HK-2 (cell line): Measurements from ENCODE around the gene TSKU.
"Not testable (repeated sequence)": the region's sequence is repeated elsewhere in the genome, so short reads cannot be mapped to it uniquely, and the experiment has no call there.

Source experiments
- DNase-seq: peaks from one replicate; pipeline ENCODE4 v3.0.0-alpha.2; 2018; ENCODE audit not compliant: unreplicated experiment

The TSKU gene

DNA sequence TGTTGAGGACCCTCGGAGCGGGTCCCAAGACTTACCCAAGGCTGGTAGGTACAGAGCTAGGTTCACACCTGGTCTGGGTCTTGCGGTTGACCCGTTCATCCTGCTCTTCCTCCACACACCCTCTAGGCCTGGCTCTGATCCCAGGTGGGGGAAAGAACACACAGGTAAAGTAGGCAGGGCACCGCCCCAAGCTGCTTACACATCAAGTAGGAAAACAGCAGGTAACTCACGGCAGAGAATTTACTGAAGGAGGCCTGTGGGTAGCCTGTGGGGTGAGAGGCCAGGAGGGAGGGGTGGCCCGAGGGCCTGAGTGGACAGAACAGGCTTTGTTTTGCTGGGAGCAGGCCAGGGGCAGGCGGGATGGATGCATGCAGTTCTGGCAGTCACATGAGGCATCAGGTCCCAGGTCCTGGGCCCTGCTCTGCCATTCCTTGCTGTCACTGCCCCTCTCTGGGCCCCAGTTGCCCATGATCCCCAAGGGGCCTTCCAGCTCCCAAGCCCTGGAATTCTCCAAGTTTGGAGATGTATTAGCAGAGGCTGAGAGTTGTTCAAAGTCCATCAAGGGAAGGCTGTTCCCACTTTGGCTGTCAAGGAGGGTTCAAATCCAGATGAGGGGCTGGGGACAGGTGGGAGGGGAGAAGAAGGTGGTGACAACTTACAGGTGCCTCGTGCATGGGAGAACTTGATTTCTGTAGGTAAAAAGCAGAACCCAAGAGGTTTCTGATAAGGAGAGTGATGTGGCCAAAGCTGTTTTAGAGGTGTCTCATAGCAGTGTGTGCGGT lies 5.7 kb downstream of the TSKU start:
- DNase-seq: no peak

- no peak for DNase-seq
Observed at GRCh38 chr11:76789443-76789719, 6.2 kb downstream of the TSKU start.

DNA sequence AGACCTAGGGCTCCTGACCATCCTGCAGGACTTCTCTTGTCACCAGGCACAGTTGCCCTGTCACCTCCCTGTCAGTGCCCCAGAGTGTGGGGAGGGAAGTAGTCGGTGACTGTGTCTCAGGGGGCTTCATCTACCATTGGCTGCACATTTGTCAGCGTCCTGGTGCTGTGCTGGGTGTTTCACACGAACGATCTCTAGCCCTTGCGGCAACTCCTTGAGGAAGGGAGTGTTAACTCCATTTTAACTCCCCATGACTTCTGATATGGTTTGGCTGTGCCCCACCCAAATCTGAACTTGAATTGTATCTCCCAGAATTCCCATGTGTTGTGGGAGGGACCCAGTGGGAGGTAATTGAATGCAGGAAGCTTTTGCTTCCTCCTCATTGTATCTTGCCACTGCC lies 7.1 kb downstream of the TSKU start:
- DNase-seq: no peak

- not testable (repeated sequence) for DNase-seq
Observed at GRCh38 chr11:76791002-76791770, 8.0 kb downstream of the TSKU start.

DNA sequence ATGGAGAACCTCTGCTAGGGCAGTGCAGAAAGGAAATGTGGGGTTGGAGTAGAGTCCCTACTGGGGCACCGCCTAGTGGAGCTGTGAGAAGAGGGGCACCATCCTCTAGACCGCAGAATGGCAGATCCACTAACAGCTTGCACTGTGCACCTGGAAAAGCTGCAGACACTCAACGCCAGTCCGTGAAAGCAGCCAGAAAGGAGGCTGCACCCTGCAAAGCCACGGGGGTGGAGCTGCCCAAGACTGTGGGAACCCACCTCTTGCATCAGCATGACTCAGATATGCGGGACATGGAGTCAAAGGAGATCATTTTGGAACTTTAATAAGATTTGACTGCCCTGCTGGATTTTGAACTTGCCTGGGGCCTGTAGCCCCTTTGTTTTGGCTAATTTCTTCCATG lies 8.7 kb downstream of the TSKU start:
- no peak for DNase-seq

GRCh38 chr11:76792505-76793264 lies 9.5 kb downstream of the TSKU start:
- DNase-seq: no peak

DNA sequence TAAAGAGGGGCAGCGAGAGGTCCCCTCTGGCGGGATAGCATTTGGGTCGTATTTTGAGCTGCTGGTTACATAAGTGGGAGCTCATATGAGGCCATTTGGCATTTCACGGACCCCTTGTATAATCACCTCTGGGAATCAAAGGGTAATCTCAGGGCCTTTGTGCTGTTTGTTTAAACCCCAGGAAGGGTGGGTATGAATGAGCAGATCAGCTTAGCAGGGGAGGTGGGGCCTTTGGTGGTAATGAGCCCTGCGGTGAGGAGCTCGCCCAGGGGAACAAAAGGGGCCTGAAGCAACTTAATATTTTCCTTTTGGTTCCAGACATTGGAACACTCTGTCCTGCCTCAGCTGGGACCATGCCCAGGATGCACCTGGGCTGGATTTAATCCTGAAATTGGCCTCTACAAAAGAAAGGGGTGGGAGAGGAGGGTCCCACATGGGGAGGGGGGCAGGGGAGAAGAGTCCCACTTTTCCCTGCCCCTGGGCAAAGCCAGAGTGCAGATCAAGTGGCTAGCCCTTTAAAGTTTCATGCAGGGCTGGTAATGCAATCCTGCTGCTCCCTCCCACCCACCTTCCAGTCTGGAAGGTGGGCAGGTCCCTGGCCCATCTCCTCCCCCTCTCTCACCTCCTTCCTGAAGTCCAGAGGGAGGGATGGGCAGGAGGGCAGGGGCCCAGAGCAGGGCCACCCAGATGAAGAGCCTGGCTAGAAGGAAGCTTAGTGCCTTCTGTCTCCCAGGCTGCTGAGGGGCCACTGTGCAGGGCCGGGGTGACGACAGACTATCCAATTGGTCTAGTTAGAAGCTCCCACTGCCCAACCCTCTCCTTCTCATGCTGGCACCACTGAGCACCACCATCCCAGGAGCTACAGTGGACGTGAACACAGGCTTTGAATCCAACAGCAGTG lies 10.5 kb downstream of the TSKU start:
- DNase-seq: no peak

GRCh38 chr11:76794371-76795289 lies 11.5 kb downstream of the TSKU start:
- DNase-seq: no peak

- DNase-seq: no peak
Observed at GRCh38 chr11:76795290-76795935, 12.3 kb downstream of the TSKU start.

DNA sequence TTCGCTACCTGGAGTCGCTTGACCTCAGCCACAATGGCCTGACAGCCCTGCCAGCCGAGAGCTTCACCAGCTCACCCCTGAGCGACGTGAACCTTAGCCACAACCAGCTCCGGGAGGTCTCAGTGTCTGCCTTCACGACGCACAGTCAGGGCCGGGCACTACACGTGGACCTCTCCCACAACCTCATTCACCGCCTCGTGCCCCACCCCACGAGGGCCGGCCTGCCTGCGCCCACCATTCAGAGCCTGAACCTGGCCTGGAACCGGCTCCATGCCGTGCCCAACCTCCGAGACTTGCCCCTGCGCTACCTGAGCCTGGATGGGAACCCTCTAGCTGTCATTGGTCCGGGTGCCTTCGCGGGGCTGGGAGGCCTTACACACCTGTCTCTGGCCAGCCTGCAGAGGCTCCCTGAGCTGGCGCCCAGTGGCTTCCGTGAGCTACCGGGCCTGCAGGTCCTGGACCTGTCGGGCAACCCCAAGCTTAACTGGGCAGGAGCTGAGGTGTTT lies 12.8 kb downstream of the TSKU start:
- no peak for DNase-seq

DNA sequence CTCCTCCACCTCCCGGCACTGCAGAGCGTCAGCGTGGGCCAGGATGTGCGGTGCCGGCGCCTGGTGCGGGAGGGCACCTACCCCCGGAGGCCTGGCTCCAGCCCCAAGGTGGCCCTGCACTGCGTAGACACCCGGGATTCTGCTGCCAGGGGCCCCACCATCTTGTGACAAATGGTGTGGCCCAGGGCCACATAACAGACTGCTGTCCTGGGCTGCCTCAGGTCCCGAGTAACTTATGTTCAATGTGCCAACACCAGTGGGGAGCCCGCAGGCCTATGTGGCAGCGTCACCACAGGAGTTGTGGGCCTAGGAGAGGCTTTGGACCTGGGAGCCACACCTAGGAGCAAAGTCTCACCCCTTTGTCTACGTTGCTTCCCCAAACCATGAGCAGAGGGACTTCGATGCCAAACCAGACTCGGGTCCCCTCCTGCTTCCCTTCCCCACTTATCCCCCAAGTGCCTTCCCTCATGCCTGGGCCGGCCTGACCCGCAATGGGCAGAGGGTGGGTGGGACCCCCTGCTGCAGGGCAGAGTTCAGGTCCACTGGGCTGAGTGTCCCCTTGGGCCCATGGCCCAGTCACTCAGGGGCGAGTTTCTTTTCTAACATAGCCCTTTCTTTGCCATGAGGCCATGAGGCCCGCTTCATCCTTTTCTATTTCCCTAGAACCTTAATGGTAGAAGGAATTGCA lies 13.5 kb downstream of the TSKU start:
- DNase-seq: no peak

DNA sequence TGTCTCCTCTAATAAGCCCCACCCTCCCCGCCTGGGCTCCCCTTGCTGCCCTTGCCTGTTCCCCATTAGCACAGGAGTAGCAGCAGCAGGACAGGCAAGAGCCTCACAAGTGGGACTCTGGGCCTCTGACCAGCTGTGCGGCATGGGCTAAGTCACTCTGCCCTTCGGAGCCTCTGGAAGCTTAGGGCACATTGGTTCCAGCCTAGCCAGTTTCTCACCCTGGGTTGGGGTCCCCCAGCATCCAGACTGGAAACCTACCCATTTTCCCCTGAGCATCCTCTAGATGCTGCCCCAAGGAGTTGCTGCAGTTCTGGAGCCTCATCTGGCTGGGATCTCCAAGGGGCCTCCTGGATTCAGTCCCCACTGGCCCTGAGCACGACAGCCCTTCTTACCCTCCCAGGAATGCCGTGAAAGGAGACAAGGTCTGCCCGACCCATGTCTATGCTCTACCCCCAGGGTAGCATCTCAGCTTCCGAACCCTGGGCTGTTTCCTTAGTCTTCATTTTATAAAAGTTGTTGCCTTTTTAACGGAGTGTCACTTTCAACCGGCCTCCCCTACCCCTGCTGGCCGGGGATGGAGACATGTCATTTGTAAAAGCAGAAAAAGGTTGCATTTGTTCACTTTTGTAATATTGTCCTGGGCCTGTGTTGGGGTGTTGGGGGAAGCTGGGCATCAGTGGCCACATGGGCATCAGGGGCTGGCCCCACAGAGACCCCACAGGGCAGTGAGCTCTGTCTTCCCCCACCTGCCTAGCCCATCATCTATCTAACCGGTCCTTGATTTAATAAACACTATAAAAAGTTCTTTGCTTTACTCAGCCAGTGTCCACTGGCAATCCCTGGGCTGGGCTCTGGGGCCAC lies 14.4 kb downstream of the TSKU start:
- no peak for DNase-seq

- DNase-seq: no peak
Observed at GRCh38 chr11:76798202-76798581, 15.0 kb downstream of the TSKU start.

- no peak for DNase-seq
Observed at GRCh38 chr11:76798671-76799065, 15.5 kb downstream of the TSKU start.

DNA sequence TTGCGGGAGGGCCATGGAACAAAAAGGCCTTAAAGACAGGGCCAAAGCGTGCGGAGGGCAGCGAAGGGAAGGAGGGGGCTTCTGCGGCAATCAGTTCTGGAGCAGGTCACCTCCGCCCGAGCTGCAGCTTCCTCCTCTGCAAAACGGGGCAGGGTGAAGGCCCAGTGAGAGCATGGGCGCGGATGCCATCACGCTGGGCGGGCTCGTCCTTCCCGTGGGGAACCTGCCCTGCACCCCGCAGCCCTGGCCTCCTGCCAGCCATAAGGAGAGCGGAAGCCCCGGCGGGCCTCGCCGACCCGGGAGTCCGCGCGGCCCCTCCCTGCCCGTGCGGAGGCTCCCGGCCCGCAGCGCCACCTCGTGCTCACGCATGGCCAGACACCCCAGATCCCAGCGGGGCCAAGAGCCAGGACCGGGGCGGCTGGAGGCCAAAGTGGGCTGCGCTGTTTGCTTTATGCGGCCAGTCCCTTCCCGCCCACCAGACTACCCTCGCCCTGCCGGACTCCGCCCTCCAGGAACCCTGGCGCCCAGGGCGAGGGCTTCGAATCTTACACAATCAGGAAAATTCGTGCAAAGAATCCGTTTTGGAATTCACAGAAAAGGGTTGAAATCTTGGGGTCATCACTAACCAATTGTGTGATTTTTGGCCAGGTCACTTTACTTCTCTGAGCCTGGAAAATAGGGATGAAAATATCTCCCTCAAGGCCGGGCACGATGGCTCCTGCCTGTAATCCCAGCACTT lies 16.1 kb downstream of the TSKU start:
- no peak for DNase-seq

- no peak for DNase-seq
Observed at GRCh38 chr11:76800466-76801200, 17.5 kb downstream of the TSKU start.

DNA sequence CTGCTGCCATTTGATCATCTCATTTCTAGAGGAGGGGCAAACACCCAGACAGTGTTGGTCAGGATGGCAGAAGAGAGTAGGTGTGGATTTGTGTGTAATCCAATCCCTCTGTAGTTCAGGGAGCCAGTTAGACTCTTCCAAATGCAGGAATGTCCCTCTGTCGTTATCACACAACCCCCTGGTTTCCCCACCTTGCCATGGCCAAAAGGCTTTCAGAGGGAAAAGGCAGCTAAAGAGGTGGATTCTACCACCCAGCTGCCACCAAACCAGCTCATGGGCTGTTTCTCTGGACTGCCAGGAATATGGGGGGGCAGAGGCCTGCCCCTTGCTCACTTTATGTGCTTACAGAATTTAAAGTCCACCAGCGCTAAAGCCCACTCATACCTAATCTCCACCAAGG lies 18.1 kb downstream of the TSKU start:
- DNase-seq: no peak
